ENCODE results near the gene EIF2B5. TPM values are rescaled to one million over a fixed set of nuclear protein-coding genes. Genes with fewer than 3 reads are reported as not detected.

Gene EIF2B5
- total RNA-seq, 1 experiment from 2014 or later, result 43.6 TPM

Other genes with a start within 250 kb of the EIF2B5 start
- gene ABCC5, start 117.5 kb upstream of the EIF2B5 start, total RNA-seq (2014; rRNA removed; shearing (Covaris generic)), result 6.7 and 11.6 TPM in 2 replicates
- not detected in 2 replicates for gene HTR3D, start 103.6 kb upstream of the EIF2B5 start, total RNA-seq (2014; rRNA removed; shearing (Covaris generic))
- gene HTR3C, start 82.3 kb upstream of the EIF2B5 start, total RNA-seq (2014; rRNA removed; shearing (Covaris generic)), result 0.30 and 0.47 TPM in 2 replicates
- not detected in 2 replicates for gene HTR3E, start 38.3 kb upstream of the EIF2B5 start, total RNA-seq (2014; rRNA removed; shearing (Covaris generic))
- gene DVL3, start 20.0 kb downstream of the EIF2B5 start, total RNA-seq (2014; rRNA removed; shearing (Covaris generic)), result 21.2 and 30.3 TPM in 2 replicates
- 676 and 795 TPM in 2 replicates for gene AP2M1, start 39.5 kb downstream of the EIF2B5 start, total RNA-seq (2014; rRNA removed; shearing (Covaris generic))
- gene ABCF3, start 50.8 kb downstream of the EIF2B5 start, total RNA-seq (2014; rRNA removed; shearing (Covaris generic)), result 27.4 and 43.4 TPM in 2 replicates
- gene VWA5B2, start 94.2 kb downstream of the EIF2B5 start, total RNA-seq (2014; rRNA removed; shearing (Covaris generic)), result not detected in 2 replicates
- gene ALG3, start 113.6 kb downstream of the EIF2B5 start, total RNA-seq (2014; rRNA removed; shearing (Covaris generic)), result 127 and 132 TPM in 2 replicates
- gene EEF1AKMT4, start 114.3 kb downstream of the EIF2B5 start, total RNA-seq (2014; rRNA removed; shearing (Covaris generic)), result 9.7 and 9.9 TPM in 2 replicates
- 1.1 TPM in 1 of 2 replicates, not detected in the other for gene CAMK2N2, start 126.2 kb downstream of the EIF2B5 start, total RNA-seq (2014; rRNA removed; shearing (Covaris generic))
- not detected in 2 replicates for gene ECE2, start 140.7 kb downstream of the EIF2B5 start, total RNA-seq (2014; rRNA removed; shearing (Covaris generic))
- gene PSMD2, start 163.9 kb downstream of the EIF2B5 start, total RNA-seq (2014; rRNA removed; shearing (Covaris generic)), result 902 and 1,026 TPM in 2 replicates
- 231 and 422 TPM in 2 replicates for gene EIF4G1, start 179.2 kb downstream of the EIF2B5 start, total RNA-seq (2014; rRNA removed; shearing (Covaris generic))
- gene FAM131A, start 202.2 kb downstream of the EIF2B5 start, total RNA-seq (2014; rRNA removed; shearing (Covaris generic)), result 14.1 and 24.6 TPM in 2 replicates
- gene CLCN2, start 226.2 kb downstream of the EIF2B5 start, total RNA-seq (2014; rRNA removed; shearing (Covaris generic)), result 2.5 and 4.9 TPM in 2 replicates
- gene POLR2H, start 226.4 kb downstream of the EIF2B5 start, total RNA-seq (2014; rRNA removed; shearing (Covaris generic)), result 162 and 196 TPM in 2 replicates
- gene THPO, start 242.8 kb downstream of the EIF2B5 start, total RNA-seq (2014; rRNA removed; shearing (Covaris generic)), result not detected in 2 replicates
- 0.42 TPM in 1 of 2 replicates, not detected in the other for gene CHRD, start 244.7 kb downstream of the EIF2B5 start, total RNA-seq (2014; rRNA removed; shearing (Covaris generic))